Measurements from ENCODE around the gene DPYSL4.

The DPYSL4 gene

DNA sequence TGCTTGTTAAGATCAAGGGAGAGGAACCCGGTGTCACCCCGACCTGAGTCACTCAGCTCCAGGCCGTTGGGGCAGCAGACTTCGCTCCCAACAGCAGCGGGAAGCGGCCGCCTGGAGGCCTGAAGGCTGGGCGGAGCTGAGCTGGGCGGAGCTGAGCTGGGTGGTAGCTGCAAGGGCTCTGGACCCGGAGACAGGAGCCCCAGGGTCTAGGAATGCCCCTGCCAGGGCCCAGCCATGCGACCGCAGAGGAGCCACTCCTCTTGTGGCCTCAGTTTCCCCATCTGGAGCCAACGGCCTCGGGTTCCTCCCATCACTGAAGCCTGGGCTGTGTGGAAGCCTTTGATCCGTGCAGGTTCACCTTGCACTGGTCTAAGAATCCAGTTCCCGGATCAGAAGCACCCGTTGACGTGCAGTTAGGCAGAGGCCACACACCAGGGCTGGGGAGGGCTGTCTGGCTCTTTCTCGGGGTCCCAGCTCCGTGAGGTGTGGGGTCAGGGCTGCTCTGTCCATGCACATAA lies 21.9 kb upstream of the DPYSL4 start:
- no peak for DNase-seq

DNA sequence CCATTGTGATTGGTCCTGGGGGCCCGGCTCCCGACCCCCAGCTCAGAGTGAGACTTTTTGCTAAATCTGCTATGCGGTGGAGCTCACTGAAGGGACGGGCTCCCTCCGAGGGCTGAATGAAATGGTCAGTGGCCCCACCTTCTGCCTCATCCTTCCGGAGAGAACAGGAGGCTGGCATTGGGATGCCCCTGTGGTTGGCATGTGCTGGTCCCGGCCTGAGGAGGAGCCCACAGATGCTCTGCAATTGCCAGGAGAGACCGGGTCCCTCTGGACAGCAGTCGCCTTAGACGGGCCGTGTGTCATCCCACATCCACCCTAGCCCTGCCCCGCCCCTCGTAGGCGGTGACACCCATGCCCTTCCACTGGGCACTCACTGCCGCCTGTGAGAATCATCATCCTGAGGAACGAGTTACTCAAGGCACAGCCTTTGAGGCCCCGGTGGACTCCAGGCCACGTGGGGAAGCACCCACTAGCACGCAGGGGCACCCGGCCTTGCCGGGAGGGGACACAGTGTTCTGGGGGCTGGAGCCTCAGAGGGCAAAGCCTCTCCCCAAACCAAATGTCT lies 21.2 kb upstream of the DPYSL4 start:
- no peak for DNase-seq

DNA sequence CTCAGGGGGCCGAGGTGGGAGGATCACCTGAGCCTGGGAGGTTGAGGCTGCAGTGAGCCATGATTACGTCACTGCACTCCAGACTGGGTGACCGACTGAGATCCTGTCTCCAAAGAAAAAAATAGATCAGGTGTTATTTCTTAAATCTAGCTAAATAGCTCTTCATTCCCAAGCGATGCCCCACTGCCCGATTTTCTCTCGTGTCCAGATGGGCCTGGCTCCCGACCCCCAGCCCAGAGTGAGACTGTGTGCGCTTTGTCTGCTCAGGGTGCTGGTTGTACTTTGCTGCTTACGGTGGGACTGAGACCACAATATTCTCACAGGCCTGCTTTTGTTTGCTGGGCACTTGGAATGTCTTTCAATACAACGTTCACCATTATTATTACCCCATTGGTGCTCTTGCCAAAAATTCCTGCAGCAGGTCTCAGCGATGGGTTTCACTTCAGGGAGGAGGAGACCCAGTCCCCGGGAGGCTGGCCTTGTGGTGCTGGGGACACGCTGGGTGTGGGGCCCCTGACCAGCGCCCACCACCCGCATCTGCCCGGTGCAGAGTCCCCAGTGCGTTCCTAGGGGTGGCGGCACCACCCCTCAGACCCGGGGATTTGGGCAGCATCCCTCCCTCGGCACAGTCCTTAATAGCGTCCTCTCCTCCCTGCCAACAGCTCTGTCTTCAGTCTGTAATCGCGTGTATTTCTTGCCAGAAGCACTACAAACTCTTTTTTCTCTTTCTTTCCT lies 20.4 kb upstream of the DPYSL4 start:
- no peak for DNase-seq

DNA sequence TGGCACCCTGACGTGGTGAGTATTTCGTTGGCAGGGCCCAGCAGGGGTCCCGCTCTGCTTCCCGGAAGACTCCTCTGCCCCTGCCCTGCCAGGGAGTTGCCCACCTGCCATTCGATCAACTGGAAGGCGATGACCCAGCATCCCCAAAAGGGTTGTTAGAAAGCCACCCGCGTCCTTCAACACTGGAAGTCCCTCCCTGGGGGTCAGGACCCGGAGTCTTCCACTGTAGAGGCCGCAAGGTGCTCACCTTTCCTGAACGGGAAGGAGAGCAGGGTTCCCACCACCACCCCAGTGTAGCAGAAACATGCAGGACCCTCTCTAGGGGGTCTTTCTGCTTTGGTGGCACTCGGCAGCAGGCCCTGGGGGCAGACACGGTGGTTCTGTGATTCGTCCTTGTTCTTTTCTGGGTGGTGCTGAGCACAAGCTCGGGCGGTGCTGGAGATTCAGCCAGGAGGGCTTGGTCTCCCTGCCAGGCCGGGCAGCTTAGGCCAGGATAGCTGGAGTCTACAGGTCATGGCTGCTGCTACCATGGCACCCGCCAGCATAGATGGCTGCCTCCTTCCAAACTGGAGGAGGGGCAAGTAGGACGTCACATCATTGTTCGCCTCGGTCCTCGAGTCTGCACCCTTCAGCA lies 19.6 kb upstream of the DPYSL4 start:
- no peak for DNase-seq

DNA sequence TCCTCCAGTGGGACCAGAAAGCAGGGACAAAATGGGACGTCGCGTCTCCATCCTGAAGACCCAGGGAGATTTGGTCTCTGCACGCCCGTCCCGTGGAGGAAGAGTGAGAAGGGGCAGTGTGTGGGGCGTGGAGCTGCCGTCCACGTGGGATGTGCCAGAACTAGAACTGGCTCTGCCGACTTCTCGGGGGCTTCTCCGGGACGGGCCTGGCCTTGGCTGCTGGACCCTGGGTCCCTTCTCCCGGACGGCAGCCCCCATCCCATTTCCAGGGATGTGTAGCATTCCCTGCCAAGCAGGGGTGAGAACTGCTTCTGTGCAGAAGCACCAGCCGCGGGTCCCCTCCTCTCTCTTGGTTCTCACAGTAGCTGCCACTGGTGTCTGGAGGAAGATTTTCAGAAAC lies 18.8 kb upstream of the DPYSL4 start:
- no peak for DNase-seq

DNA sequence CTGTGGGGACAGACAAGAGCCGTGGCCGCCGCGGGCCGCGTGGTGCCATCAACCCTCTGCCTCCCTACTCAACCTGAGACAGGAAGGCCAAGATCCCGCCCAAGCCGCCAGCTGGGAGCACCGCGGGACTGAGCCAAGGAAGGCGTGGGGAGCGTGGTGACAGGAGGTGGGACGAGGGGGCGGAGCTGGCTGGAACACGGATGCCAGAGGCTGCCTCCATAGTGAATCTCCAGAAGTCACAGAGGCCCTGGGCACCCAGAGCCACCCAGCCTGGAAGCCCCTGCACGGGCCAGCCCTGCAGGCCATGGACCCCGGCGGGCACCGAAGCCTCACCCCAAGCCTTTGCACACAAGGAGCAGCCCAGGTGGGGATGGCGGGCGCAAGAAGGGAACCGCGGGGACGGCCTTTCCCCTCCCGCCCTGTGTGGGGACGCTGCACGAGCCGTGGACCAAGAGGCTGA lies 18.1 kb upstream of the DPYSL4 start:
- no peak for DNase-seq

DNA sequence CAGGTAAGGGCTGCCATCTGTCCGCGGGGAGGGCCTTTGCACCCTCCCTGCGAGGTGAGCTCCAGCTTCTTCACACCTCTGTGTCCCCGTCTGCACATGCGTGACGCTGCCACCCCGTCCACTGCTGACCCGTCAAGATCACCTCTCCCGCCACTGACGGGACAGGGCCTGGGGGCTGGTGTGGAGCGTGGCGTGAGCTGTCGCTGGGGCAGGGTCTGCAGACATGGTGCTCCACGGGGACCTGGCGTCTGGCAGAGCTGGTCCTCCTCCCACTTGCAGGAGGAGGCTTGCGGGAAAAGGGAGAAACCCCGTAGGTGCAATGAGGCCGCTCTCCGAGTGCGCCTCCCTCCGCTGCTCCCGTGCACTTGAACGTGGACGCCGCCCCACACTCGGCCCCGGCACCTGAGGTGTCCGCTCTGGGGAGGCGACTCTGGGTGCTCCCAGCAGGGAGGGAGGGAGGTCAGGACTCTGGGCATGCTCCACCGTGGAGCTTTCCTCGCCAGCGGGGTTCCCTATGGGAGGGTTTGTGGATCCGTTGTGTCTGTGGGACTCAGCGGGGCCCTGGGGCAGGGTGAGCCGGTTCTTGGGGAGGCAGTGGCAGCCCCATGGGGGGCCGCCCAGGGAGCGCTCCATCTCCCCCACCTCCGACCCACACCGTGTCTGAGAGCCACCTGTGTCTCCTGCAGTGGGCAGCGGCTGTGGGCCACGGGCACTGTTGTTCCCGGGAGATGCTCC lies 17.6 kb upstream of the DPYSL4 start:
- DNase-seq = no peak

DNA sequence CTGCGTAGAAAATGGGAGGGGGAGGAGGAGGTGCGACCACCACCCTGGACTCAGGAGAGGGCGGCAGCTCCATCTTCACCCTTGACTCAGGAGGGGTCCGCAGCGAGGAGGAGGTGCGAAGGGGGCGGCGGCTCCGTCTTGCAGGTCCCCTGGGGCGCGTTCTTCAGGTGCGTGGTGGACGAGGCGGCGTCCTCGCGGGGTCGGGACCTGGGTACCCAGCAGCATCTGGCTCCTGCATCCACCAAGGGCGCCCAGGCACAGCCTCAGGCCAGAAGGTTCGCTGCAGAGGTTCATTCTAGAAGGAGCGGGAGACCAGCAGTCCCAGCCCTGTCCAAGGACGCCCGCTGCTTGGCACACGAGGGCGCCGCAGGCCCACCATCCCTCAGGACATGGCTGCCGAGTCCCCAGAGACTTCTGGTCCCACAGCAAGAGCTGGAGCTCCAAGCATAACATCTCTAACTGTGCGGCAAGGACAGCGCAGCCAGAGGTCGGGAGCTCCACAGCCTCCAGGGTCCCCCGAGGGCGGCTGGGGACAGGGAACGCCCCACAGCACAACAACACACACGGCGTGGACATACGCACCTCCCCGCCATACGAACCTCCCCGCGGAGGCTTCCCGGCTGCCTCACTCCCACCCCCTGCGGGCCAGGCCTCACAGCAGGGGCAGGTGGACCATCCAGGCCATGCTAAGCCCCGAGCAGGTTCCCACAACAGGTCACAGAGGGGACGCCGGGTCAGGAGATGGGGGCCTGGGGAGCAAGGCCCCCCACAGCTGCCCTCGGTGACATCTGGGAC lies 16.8 kb upstream of the DPYSL4 start:
- no peak for DNase-seq

DNA sequence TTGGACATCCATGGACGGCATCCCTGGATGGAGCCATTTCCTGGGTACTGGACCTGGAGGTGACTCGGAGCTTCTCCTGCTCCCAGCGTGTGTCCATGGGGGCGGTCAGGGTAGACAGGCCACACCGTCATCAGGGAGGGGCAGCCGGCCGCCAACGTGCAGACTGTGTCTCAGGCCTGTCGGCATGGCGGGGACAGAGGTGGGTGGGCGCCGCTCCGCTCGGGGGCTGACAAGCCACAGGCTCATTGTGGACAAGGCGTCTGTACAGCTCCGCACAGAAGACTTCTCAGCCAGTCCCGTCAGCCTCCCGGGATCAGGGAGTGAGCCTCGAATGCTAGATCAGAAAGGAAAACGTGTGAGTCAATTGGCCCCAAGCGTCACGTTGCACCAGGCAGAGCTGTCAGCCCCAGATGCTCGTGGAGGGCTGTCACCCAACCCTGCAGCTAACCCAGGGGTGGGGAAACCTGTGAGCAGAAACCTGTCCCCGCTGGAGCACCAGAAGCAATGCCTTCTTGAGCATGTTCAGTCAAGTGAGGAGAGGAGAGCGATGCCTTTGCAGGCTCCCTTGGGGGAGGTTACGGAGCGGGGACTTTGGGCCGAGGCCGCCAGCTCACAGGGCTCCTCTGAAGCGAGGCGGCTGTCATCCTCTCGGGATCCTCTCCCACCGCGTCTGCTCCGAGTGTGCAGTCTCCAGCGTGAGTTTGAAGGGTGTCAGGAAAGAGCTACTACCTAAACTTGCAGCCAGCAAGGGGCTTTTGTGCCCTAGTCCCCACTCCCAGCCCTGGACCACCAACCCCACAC lies 16.0 kb upstream of the DPYSL4 start:
- no peak for DNase-seq

DNA sequence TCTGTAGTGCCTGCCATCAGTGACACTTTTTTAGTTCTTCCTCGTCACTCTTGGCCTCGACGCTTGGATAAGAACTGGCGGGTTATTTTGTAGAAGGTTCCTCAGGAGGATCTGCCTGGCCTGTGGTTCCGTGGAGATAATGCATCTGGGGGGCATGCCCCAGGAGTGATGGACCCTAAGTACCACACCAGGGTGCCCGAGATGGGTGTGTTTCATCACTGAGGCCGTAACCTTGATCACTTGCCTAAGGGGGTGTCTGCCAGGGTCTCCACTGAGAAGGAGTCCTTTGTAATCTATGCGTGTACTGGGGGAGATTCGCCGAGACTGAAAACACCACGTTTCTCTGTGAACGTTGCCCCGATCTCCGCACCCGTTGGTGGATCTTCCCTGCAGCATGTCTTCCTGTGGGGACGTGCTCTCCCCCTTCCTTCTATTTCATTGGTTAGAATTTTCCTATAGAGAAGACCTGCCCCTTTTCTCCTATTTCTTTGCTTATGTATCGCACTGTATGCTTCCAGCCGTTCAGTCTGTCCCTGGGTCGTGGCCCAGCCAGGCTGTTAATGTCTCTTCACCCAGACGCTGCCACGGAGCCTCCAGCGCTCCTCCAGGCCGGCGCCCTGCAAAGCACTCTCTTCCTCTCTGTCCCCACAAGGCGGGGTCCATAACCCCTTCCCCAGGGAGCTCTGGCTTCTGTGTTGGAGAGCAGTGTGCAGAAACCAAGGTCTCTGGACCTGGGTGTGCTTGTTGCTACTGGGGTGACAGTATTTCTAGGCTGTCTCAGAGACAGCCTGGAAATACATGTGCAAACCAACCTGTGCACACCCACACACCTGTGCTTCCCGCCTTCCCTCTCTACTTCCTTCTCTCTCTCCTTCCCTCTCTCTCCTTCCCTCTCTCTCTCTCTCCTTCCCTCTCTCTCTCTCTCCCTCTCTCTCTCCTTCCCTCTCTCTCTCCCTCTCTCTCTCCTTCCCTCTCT lies 14.4 kb upstream of the DPYSL4 start:
- no peak for DNase-seq

DNA sequence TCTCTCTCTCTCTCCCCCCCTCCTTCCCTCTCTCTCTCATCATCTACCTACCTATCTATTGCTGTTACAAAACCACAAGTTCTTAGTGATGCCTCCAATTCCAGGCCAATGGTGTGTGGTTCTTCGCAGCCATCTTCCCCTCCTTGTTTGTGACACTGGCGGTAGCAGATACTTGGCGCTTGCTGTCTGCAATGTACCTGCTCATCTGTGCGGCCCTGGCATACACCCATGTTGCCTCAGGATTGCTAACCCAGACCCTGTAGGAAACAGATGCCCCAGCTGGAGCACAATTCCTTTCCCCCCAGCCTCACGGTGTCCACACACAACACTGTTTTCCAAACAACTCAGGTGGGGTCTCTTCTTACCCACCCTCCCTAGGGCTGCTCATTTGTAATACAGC lies 13.6 kb upstream of the DPYSL4 start:
- DNase-seq = no peak

DNA sequence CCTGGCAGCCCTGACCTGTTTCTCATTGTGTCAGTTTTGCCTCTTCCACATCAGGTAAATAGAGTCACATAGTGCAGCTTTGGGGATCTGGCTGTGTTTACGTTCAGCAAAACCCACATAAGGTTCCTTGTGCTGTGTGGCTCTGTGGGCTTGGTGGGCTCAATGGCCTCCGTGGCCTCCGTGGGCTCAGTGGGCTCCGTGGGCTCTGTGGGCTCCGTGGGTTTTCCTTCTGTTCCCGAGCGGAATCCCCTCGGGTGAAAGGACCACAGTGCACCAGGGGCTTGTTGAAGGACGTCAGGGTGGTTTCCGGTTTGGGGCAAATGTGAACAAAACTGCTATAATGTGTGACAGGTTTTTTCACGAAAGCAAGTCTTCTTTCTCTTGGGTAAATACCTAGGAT lies 12.5 kb upstream of the DPYSL4 start:
- no peak for DNase-seq

DNA sequence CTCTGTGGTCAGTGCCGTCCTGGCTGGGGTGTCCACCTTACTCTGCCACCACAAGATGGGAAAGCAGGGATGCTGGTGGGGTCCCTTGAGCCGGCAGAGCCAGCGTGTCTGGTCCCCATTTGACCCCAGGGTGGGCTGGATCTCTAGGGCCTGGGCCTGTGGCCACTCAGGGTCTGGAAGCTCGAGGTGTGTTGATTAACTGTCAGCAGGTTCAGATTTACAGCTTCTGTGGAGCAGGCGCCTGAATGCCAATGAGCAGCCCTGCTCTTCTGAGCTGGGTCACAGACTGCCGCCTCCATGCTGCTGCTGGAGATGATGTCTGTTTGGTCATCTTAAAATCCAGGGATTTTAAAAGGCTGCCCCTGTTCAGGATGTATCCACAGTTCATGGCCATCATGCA lies 11.3 kb upstream of the DPYSL4 start:
- DNase-seq = no peak

DNA sequence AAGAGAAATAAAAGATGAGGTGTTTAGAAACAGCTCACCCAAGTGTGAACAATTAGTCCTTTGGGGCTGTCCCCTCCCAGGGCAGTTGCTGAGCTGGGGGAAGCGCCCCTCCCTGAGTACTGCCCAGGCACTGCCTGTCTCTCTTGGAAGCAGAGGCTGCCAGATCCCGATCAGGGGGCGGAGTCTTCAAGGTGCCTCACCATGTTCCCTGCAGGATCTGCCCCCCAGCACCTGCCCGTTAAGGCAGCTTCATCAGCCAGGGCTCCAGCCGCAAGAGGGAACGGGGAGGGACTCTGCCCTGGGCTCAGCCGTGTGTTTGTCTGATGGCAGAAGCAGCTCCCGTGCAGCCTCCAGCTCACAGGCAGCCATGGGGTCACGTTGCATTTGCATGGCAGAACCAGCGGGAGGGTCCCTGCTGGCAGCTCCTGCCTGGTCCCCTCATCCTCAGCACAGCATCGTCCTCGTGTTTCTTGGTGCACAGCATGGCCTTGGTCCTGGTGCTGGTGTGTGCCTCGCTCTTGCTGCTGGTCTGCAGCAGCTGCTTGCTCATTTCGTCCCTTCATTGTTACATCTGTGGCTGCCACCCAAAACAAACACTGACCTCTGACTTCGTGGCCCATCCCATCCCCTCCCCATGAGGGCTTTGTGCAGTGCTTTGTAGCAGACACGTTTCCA lies 10.7 kb upstream of the DPYSL4 start:
- DNase-seq = no peak

DNA sequence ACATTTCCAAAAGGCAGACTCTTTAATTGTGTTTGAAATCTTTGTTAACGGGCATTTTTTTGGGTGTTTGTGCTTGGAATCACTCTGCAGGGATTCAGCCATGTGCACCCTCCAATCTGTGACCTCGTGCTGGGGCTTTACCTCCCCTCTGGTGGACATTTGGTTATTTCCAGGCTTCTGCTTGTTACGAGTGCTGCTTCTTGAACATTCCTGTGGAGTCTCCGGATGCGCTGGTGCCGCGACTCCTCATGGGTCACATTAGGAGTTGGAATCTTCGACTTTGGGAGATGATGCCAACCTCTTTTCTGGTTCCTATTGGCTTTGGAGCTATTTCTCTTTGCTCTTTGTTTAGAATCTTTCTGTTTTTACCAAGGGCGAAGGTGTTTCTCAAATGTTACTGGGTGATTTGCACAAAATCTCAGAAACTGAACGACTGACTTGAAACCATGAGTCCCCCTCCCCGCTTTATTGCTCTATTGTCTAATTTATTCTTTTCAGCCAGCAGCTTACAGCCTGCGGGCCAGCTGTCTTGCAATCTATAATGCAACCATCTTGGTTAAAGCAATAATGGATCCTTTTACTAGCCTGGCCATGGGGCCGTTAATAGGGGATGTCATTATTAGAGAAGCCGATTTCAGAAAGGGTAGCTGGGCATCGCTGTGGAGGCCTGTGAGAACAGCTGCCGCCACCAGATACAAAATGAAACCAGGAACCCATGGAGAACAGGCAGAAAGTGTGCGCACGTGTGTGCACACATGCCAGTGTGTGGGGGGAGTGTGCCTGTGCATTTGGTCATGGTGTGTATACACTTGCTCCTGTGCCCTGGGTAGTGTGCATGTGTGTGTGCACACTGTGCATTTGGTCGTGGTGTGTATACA lies 9.9 kb upstream of the DPYSL4 start:
- DNase-seq = no peak

DNA sequence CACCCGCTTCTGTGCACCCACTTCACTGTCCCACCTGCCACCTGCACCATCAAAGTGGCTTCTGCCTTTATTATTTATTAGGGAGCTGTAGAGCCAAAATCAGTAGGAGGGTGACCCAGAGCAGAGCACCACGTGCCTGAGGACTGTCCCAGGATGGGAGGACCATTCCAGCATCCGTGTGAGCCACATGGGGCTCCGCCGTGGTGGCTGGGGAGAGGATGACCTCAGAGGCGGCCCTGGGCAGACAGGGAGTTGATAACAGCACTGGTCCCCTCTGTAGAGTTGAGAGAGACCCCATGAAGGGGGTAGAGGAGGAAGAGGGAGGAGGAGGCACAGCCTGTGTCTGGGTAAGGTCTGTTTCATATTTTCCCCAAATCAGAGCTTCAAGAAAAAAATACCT lies 8.7 kb upstream of the DPYSL4 start:
- DNase-seq = no peak

DNA sequence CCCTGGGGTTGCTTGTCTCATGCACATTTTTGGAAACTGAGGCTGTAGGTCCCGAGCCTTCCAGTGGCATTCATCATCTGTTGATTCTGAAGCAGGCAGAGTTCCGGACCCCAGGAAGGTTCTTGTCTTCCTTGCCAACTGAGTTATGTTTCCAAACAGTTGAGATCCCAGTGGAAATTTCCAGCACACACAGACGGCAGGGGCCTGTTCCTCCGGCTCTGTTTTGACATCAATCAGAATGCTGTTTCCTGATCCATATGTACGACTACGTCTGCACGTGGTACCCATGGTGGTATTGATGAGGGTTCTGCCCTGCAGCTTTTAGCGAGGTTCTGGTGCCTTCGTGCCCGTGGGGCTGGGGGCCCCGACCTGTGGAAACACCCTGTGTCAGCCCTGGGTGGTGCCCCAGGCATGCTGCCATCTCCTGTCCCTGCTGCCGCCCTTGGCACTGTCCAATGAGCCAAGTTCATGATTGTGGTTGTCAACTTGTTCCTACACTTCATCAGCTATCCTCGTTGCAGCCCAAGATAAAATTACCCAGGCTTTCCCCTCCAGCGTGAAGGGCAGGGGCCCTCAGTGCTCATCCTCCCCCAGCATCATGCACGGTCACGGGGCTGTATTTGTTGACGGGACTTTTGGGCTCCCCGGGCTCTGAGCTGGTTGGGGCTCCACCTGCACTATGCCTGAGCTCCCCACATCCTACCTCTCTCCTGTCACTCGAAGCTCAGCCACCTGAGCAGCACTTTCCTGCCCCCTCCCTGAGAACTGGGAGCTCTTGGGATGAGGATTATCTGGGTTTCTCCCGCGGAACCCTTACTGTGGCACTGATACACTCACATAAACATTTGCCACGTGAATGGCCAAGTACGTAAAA lies 7.8 kb upstream of the DPYSL4 start:
- DNase-seq = no peak

All from NCI-H82 (cell line).